ENCODE data around the gene DTX3. TPM values are rescaled to one million over a fixed set of nuclear protein-coding genes. Genes with fewer than 3 reads are reported as not detected.
A peak's percentile ranks its signal among the peaks of the same experiment; 100 is the strongest.

DTX3 gene
- total RNA-seq, 1 experiment from 2014 or later: 57.0 TPM

DNA sequence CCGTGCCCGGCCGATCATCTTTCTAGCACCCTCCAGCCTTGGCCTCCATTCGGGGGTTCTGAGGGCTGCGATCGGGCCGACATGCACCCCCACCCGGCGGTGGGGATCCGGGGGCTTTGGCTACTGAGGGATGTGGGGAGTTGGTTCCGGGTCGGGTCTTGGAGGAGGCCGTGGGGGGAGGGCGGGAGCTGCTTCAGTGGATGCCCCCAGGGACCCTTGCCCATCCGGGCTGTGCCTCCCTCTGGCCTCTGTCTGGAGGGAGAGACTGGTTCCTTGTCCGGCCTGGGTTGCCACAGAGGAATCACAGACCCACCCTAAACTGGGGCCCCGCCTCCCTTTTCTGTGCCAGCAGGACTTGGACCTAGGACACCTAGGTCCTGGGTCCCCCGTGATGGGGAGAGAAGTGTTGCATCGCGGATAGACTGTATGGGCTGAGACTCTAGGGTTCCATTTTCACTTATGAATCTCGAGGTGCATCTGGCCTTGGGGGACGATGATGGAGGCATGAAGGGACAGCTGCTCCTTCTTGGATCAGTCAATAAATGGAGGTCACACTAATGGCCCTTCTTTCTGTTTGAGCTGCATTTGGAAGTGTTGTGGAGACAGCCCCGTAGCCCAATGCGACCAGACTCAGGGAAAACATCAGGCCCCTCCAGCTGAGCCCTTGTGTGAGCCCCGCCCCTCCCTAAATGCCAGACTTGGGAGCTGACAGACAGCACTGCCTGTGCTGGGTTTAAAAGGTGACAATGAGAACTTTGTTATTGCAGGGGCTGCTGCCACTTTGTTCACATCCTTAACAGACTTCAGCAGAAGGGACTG lies 577 bp downstream of the DTX3 start:
- ATAC-seq (peak; percentile 11), DNase-seq (ENCODE audit: low spot score) (no peak)
- peaks cover 35% of the 10 kb centered on the region for H3K4me1 Mint-ChIP-seq
- no peak overlapping the region for H3K27ac Mint-ChIP-seq
- no peaks in the 10 kb centered on the region for H3K9me3 Mint-ChIP-seq
- no peak for TF ChIP-seq SMAD3 (CRISPR knock-in tag; IDR thresholded peaks at IDR 0.05; ENCODE audit: borderline replicate concordance)
- TF ChIP-seq, protein P1, sequence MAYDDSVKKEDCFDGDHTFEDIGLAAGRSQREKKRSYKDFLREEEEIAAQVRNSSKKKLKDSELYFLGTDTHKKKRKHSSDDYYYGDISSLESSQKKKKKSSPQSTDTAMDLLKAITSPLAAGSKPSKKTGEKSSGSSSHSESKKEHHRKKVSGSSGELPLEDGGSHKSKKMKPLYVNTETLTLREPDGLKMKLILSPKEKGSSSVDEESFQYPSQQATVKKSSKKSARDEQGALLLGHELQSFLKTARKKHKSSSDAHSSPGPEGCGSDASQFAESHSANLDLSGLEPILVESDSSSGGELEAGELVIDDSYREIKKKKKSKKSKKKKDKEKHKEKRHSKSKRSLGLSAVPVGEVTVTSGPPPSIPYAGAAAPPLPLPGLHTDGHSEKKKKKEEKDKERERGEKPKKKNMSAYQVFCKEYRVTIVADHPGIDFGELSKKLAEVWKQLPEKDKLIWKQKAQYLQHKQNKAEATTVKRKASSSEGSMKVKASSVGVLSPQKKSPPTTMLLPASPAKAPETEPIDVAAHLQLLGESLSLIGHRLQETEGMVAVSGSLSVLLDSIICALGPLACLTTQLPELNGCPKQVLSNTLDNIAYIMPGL (CRISPR knock-in tag; IDR thresholded peaks at IDR 0.05): no peak
- no peak for TF ChIP-seq TP53 (CRISPR knock-in tag; IDR thresholded peaks at IDR 0.05)
- TF ChIP-seq, protein P2, sequence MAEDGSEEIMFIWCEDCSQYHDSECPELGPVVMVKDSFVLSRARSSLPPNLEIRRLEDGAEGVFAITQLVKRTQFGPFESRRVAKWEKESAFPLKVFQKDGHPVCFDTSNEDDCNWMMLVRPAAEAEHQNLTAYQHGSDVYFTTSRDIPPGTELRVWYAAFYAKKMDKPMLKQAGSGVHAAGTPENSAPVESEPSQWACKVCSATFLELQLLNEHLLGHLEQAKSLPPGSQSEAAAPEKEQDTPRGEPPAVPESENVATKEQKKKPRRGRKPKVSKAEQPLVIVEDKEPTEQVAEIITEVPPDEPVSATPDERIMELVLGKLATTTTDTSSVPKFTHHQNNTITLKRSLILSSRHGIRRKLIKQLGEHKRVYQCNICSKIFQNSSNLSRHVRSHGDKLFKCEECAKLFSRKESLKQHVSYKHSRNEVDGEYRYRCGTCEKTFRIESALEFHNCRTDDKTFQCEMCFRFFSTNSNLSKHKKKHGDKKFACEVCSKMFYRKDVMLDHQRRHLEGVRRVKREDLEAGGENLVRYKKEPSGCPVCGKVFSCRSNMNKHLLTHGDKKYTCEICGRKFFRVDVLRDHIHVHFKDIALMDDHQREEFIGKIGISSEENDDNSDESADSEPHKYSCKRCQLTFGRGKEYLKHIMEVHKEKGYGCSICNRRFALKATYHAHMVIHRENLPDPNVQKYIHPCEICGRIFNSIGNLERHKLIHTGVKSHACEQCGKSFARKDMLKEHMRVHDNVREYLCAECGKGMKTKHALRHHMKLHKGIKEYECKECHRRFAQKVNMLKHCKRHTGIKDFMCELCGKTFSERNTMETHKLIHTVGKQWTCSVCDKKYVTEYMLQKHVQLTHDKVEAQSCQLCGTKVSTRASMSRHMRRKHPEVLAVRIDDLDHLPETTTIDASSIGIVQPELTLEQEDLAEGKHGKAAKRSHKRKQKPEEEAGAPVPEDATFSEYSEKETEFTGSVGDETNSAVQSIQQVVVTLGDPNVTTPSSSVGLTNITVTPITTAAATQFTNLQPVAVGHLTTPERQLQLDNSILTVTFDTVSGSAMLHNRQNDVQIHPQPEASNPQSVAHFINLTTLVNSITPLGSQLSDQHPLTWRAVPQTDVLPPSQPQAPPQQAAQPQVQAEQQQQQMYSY (CRISPR knock-in tag; IDR thresholded peaks at IDR 0.05): peak; percentile 21; the same call in 1 of the 2 replicates
- TF ChIP-seq ZNF317 (CRISPR knock-in tag; IDR thresholded peaks at IDR 0.05; ENCODE audit: borderline replicate concordance, low read depth): no peak
- TF ChIP-seq EMX1 (CRISPR knock-in tag; IDR thresholded peaks at IDR 0.05): no peak
- TF ChIP-seq, protein P3, sequence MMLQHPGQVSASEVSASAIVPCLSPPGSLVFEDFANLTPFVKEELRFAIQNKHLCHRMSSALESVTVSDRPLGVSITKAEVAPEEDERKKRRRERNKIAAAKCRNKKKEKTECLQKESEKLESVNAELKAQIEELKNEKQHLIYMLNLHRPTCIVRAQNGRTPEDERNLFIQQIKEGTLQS (CRISPR knock-in tag; conservative IDR thresholded peaks at IDR 0.05): no peak
- no peak for TF ChIP-seq JAZF1 (CRISPR knock-in tag; IDR thresholded peaks at IDR 0.05)
- no peak for TF ChIP-seq ZNF219 (CRISPR knock-in tag; IDR thresholded peaks at IDR 0.05; ENCODE audit: borderline replicate concordance)
- TF ChIP-seq NFYB (CRISPR knock-in tag; conservative IDR thresholded peaks at IDR 0.05; ENCODE audit: low read depth): no peak
- no peak for TF ChIP-seq ZNF416 (CRISPR knock-in tag; IDR thresholded peaks at IDR 0.05)
- TF ChIP-seq, protein P4, sequence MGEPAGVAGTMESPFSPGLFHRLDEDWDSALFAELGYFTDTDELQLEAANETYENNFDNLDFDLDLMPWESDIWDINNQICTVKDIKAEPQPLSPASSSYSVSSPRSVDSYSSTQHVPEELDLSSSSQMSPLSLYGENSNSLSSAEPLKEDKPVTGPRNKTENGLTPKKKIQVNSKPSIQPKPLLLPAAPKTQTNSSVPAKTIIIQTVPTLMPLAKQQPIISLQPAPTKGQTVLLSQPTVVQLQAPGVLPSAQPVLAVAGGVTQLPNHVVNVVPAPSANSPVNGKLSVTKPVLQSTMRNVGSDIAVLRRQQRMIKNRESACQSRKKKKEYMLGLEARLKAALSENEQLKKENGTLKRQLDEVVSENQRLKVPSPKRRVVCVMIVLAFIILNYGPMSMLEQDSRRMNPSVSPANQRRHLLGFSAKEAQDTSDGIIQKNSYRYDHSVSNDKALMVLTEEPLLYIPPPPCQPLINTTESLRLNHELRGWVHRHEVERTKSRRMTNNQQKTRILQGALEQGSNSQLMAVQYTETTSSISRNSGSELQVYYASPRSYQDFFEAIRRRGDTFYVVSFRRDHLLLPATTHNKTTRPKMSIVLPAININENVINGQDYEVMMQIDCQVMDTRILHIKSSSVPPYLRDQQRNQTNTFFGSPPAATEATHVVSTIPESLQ (CRISPR knock-in tag; IDR thresholded peaks at IDR 0.05): no peak
- 0 out of 2 replicates have a peak, but pooled peaks have one; percentile 25 for TF ChIP-seq FOXK1 (CRISPR knock-in tag; IDR thresholded peaks at IDR 0.05)
- ChIA-PET POLR2A (interaction anchor here (0.5 to 1.2 kb wide), 2 partner anchors 9 to 103 kb away, joined by 3 read pairs; no protein-coding TSS in a partner anchor), CTCF (interaction anchor here (1.0 to 5.0 kb wide), 5 partner anchors 15 to 130 kb away, joined by 3 to 31 read pairs (median 4); partner anchors contain the start of gene B4GALNT1)
- peak overlapping the region; percentile 85 for H3K4me3 Mint-ChIP-seq
- no peaks in the 10 kb centered on the region; the same call in 1 of the 2 replicates for H3K27me3 Mint-ChIP-seq (ENCODE audit: low read depth)
- H3K36me3 Mint-ChIP-seq: peaks cover 15% of the 10 kb centered on the region

GRCh38 chr12:57605811-57606311 lies 1.2 kb downstream of the DTX3 start:
- H3K4me3 Mint-ChIP-seq: peak overlapping the region; percentile 85
- CTCF ChIA-PET: interaction anchor here (1.0 to 5.0 kb wide), 4 partner anchors 15 to 130 kb away, joined by 3 to 31 read pairs (median 7); partner anchors contain the start of gene B4GALNT1
- H3K4me1 Mint-ChIP-seq: peaks cover 38% of the 10 kb centered on the region
- no peak for DNase-seq (ENCODE audit: low spot score)
- H3K27me3 Mint-ChIP-seq (ENCODE audit: low read depth): peaks cover 6% of the 10 kb centered on the region
- peaks cover 15% of the 10 kb centered on the region for H3K36me3 Mint-ChIP-seq
- no peak for ATAC-seq
- no peak overlapping the region for H3K27ac Mint-ChIP-seq
- no peaks in the 10 kb centered on the region for H3K9me3 Mint-ChIP-seq
- POLR2A ChIA-PET: interaction anchor here (1.2 kb wide), 1 partner anchor 8 kb away, joined by 3 read pairs; no protein-coding TSS in a partner anchor
- TF ChIP-seq SOX15 (CRISPR knock-in tag; IDR thresholded peaks at IDR 0.05) (no peak), SMAD4 (CRISPR knock-in tag; IDR thresholded peaks at IDR 0.05) (no peak), ZNF138 (CRISPR knock-in tag; conservative IDR thresholded peaks at IDR 0.05) (no peak), TP53 (CRISPR knock-in tag; IDR thresholded peaks at IDR 0.05) (no peak), NFYB (CRISPR knock-in tag; conservative IDR thresholded peaks at IDR 0.05; ENCODE audit: low read depth) (no peak), ZNF671 (CRISPR knock-in tag; IDR thresholded peaks at IDR 0.05) (no peak), ZNF263 (CRISPR knock-in tag; IDR thresholded peaks at IDR 0.05; ENCODE audit: low read depth) (no peak)
- TF ChIP-seq, protein P5, sequence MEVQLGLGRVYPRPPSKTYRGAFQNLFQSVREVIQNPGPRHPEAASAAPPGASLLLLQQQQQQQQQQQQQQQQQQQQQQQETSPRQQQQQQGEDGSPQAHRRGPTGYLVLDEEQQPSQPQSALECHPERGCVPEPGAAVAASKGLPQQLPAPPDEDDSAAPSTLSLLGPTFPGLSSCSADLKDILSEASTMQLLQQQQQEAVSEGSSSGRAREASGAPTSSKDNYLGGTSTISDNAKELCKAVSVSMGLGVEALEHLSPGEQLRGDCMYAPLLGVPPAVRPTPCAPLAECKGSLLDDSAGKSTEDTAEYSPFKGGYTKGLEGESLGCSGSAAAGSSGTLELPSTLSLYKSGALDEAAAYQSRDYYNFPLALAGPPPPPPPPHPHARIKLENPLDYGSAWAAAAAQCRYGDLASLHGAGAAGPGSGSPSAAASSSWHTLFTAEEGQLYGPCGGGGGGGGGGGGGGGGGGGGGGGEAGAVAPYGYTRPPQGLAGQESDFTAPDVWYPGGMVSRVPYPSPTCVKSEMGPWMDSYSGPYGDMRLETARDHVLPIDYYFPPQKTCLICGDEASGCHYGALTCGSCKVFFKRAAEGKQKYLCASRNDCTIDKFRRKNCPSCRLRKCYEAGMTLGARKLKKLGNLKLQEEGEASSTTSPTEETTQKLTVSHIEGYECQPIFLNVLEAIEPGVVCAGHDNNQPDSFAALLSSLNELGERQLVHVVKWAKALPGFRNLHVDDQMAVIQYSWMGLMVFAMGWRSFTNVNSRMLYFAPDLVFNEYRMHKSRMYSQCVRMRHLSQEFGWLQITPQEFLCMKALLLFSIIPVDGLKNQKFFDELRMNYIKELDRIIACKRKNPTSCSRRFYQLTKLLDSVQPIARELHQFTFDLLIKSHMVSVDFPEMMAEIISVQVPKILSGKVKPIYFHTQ (CRISPR knock-in tag; IDR thresholded peaks at IDR 0.05): no peak
- TF ChIP-seq, protein P6, sequence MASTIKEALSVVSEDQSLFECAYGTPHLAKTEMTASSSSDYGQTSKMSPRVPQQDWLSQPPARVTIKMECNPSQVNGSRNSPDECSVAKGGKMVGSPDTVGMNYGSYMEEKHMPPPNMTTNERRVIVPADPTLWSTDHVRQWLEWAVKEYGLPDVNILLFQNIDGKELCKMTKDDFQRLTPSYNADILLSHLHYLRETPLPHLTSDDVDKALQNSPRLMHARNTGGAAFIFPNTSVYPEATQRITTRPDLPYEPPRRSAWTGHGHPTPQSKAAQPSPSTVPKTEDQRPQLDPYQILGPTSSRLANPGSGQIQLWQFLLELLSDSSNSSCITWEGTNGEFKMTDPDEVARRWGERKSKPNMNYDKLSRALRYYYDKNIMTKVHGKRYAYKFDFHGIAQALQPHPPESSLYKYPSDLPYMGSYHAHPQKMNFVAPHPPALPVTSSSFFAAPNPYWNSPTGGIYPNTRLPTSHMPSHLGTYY (CRISPR knock-in tag; IDR thresholded peaks at IDR 0.05): no peak
- TF ChIP-seq, protein P7, sequence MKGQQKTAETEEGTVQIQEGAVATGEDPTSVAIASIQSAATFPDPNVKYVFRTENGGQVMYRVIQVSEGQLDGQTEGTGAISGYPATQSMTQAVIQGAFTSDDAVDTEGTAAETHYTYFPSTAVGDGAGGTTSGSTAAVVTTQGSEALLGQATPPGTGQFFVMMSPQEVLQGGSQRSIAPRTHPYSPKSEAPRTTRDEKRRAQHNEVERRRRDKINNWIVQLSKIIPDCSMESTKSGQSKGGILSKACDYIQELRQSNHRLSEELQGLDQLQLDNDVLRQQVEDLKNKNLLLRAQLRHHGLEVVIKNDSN (CRISPR knock-in tag; IDR thresholded peaks at IDR 0.05): no peak
